ENCODE results near the gene RAPGEF4. TPM values are rescaled to one million over a fixed set of nuclear protein-coding genes. Genes with fewer than 3 reads are reported as not detected.

RAPGEF4 gene
- total and polyA plus RNA-seq, 2 of the 13 experiments (the other 11 are each of a cell fraction or from before 2014, with no cell fraction given), result 0.78 to 0.91 TPM

- no peak for TF ChIP-seq CTCF (CRISPR knock-in tag; IDR thresholded peaks at IDR 0.05)
- no peak for TF ChIP-seq NCOR1 (IDR thresholded peaks at IDR 0.05; ENCODE audit: borderline replicate concordance, low read length)
- TF ChIP-seq EP300 (IDR thresholded peaks at IDR 0.05; ENCODE audit: low read depth in 2 of 2, low read length in 2 of 2), result no peak
- no peak for TF ChIP-seq EP300 (CRISPR knock-in tag; IDR thresholded peaks at IDR 0.05; ENCODE audit: borderline replicate concordance)
- TF ChIP-seq PAX8 (CRISPR knock-in tag; IDR thresholded peaks at IDR 0.05; ENCODE audit: borderline replicate concordance), result no peak
- TF ChIP-seq ZFP91 (CRISPR knock-in tag; IDR thresholded peaks at IDR 0.05; ENCODE audit: borderline replicate concordance), result no peak
- TF ChIP-seq ZNF772 (CRISPR knock-in tag; IDR thresholded peaks at IDR 0.05), result no peak
- TF ChIP-seq ZFP37 (CRISPR knock-in tag; IDR thresholded peaks at IDR 0.05; ENCODE audit: borderline replicate concordance), result no peak
- TF ChIP-seq, protein P1, sequence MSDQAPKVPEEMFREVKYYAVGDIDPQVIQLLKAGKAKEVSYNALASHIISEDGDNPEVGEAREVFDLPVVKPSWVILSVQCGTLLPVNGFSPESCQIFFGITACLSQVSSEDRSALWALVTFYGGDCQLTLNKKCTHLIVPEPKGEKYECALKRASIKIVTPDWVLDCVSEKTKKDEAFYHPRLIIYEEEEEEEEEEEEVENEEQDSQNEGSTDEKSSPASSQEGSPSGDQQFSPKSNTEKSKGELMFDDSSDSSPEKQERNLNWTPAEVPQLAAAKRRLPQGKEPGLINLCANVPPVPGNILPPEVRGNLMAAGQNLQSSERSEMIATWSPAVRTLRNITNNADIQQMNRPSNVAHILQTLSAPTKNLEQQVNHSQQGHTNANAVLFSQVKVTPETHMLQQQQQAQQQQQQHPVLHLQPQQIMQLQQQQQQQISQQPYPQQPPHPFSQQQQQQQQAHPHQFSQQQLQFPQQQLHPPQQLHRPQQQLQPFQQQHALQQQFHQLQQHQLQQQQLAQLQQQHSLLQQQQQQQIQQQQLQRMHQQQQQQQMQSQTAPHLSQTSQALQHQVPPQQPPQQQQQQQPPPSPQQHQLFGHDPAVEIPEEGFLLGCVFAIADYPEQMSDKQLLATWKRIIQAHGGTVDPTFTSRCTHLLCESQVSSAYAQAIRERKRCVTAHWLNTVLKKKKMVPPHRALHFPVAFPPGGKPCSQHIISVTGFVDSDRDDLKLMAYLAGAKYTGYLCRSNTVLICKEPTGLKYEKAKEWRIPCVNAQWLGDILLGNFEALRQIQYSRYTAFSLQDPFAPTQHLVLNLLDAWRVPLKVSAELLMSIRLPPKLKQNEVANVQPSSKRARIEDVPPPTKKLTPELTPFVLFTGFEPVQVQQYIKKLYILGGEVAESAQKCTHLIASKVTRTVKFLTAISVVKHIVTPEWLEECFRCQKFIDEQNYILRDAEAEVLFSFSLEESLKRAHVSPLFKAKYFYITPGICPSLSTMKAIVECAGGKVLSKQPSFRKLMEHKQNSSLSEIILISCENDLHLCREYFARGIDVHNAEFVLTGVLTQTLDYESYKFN (CRISPR knock-in tag; conservative IDR thresholded peaks at IDR 0.05), result no peak
- TF ChIP-seq MXD1 (CRISPR knock-in tag; IDR thresholded peaks at IDR 0.05), result no peak
- peak; percentile 74; the same call in 1 of the 2 replicates for TF ChIP-seq EHMT2 (IDR thresholded peaks at IDR 0.05; ENCODE audit: borderline replicate concordance, low read depth, low read length)
- 0 out of 2 replicates have a peak, but pooled peaks have one; percentile 16 for TF ChIP-seq ZNF331 (CRISPR knock-in tag; IDR thresholded peaks at IDR 0.05)
- 0 out of 2 replicates have a peak, but pooled peaks have one; percentile 46 for TF ChIP-seq SETDB1 (CRISPR knock-in tag; IDR thresholded peaks at IDR 0.05; ENCODE audit: borderline replicate concordance)
- TF ChIP-seq DR1 (CRISPR knock-in tag; IDR thresholded peaks at IDR 0.05), result no peak
- no peak for TF ChIP-seq ZNF234 (CRISPR knock-in tag; conservative IDR thresholded peaks at IDR 0.05)
- TF ChIP-seq GATAD2A (CRISPR knock-in tag; IDR thresholded peaks at IDR 0.05), result peak; percentile 37; the same call in 1 of the 2 replicates
- TF ChIP-seq ZNF614 (CRISPR knock-in tag; IDR thresholded peaks at IDR 0.05; ENCODE audit: borderline replicate concordance), result peak; percentile 41; the same call in 1 of the 2 replicates
- TF ChIP-seq DZIP1 (CRISPR knock-in tag; IDR thresholded peaks at IDR 0.05), result no peak
These were observed 323.0 kb downstream of the RAPGEF4 start (continued) for GRCh38 chr2:173058673-173059072.

Measured in HepG2 (cell line).